BLaER1 treated with 17β-estradiol and CSF1 and Interleukin-3, amounts not matched to agents 10 nM and 100 nM (cell line): Measurements from ENCODE around the gene CALHM1.

Experiments
- H3K27ac ChIP-seq, 11 experiments: shearing (Covaris generic); formaldehyde crosslinking; 2 replicates each; pipeline ENCODE4 v1.8.1; 2022
- H3K27me3 ChIP-seq, 11 experiments: shearing (Covaris generic); formaldehyde crosslinking; 2 replicates each; pipeline ENCODE4 v1.8.1; 2022
- H3K36me3 ChIP-seq, 11 experiments: shearing (Covaris generic); formaldehyde crosslinking; 2 replicates each; pipeline ENCODE4 v1.8.1; 2022
- H3K4me1 ChIP-seq, 10 experiments: shearing (Covaris generic); formaldehyde crosslinking; 2 replicates each; pipeline ENCODE4 v1.8.1; 2022
- H3K4me2 ChIP-seq, 11 experiments: shearing (Covaris generic); formaldehyde crosslinking; 2 replicates each; pipeline ENCODE4 v1.8.1; 2022
- H3K4me3 ChIP-seq, 10 experiments: shearing (Covaris generic); formaldehyde crosslinking; 2 replicates each; pipeline ENCODE4 v1.8.1; 2022
- H3K9ac ChIP-seq, 11 experiments: shearing (Covaris generic); formaldehyde crosslinking; 2 replicates each; pipeline ENCODE4 v1.8.1; 2022
- H3K9me3 ChIP-seq, 11 experiments: shearing (Covaris generic); formaldehyde crosslinking; replicated peaks in 1 of 11; 2 replicates each; pipeline ENCODE4 v1.8.1; 2022
- H4K20me1 ChIP-seq, 11 experiments: shearing (Covaris generic); formaldehyde crosslinking; 2 replicates each; pipeline ENCODE4 v1.8.1; 2022
- Cebpa-rat ChIP-seq, 11 experiments: shearing (Covaris generic); IDR thresholded peaks; 2 replicates each; pipeline ENCODE4 v1.8.1; 2022

Gene CALHM1

DNA sequence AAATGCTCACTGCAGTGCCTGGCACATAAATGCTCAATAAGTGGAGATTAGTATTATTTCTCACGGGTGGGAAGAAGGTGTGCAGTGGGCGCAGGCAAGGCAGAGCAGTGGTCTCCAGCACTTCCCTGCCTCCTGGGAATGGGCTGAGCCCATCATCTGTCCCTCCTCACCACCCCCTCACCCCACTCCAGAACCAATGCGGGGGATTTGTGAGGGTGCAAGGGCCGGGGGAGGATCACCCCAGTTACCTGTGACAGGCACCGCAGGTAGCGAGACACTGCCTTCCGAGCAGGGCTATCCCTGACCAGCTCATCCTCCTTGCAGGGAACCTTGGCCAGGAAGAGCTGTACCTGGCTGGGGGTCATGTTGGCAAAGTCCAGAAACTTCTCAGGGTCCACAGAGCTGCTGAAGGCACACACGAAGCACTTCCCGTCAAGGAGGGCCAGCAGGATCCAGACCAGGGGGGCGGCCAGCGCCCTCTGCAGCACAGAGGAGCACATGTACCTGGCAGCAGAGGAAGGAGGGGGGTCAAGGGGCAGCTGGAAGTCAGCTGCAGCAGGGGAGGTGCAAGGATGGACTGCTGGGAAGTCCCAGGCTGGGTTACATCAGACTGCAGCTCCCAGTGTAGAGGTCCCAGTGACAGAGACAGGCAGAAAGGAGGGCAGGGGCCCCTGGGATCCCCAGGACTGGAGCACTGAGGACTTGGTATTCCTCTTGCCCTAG is 17.5 kb upstream of the CALHM1 start:
- H3K4me3 ChIP-seq = no peak overlapping the region
- H3K36me3 ChIP-seq = no peaks in the 10 kb centered on the region
- H3K4me2 ChIP-seq = peak overlapping the region in 4 of 11 experiments; percentile 21 to 33 (median 24); a peak in 5 of 22 replicates
- H3K9me3 ChIP-seq = no peaks in the 10 kb centered on the region
- no peaks in the 10 kb centered on the region for H3K27me3 ChIP-seq
- peak overlapping the region in 2 of 11 experiments; percentile 7 to 24; a peak in 1 of 22 replicates for H3K9ac ChIP-seq
- no peaks in the 10 kb centered on the region for H4K20me1 ChIP-seq
- peaks cover 44 to 78% (median 58%) of the 10 kb centered on the region in 10 experiments for H3K4me1 ChIP-seq
- TF ChIP-seq Cebpa-rat (IDR thresholded peaks at IDR 0.05) = no peak
- peak overlapping the region in 1 of 11 experiments; percentile 5; a peak in 1 of 22 replicates for H3K27ac ChIP-seq

DNA sequence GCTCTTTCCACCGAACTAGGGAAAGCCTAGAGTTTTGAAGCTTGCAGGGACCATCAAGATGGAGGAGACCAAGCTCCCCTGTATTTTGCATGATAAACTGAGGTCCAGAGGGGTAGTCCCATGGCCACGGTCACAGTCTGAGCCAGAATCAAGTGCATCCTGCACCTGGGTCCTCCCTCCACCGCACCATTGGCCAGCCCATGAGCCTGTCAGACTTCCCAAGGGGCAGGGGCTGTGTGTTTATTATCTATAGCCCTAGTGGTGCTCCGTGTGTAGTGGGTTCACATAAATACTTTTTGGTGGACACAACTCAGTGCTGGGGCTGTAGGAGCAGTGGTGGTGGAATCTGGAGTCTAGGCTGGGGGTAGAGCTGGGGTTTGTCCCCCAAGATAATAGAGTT is 16.7 kb upstream of the CALHM1 start:
- H3K27me3 ChIP-seq = no peaks in the 10 kb centered on the region
- H3K4me2 ChIP-seq = no peak overlapping the region
- no peak overlapping the region for H3K9ac ChIP-seq
- H3K4me3 ChIP-seq = no peak overlapping the region
- no peaks in the 10 kb centered on the region for H3K9me3 ChIP-seq
- H3K36me3 ChIP-seq = no peaks in the 10 kb centered on the region
- H3K27ac ChIP-seq = no peak overlapping the region
- no peaks in the 10 kb centered on the region for H4K20me1 ChIP-seq
- peaks cover 44 to 79% (median 59%) of the 10 kb centered on the region in 10 experiments for H3K4me1 ChIP-seq
- TF ChIP-seq Cebpa-rat (IDR thresholded peaks at IDR 0.05) = no peak

DNA sequence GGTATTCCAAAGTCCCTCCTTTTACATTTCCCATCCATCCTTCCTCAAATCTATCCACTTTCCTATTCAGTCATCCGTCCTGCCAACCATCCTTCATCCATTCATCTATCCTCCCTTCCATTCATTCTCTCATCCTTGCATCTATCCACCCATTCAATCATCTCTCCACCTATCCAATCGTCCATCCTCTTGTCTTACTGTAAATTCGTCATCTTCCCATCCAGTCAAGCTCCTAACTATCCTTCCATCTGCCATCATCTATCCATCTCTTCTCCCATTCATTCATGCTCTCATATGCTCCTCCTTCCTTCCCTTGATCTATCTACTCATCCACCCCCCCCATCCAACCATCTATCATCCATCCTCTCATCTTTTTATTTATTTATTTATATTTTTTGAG is 15.4 kb upstream of the CALHM1 start:
- H3K4me3 ChIP-seq = no peak overlapping the region
- no peak for TF ChIP-seq Cebpa-rat (IDR thresholded peaks at IDR 0.05)
- H3K4me2 ChIP-seq = no peak overlapping the region
- peaks cover 45 to 79% (median 60%) of the 10 kb centered on the region in 10 experiments for H3K4me1 ChIP-seq
- no peak overlapping the region for H3K9ac ChIP-seq
- H3K27me3 ChIP-seq = no peaks in the 10 kb centered on the region
- no peaks in the 10 kb centered on the region for H3K9me3 ChIP-seq
- no peak overlapping the region for H3K27ac ChIP-seq
- H3K36me3 ChIP-seq = no peaks in the 10 kb centered on the region
- no peaks in the 10 kb centered on the region for H4K20me1 ChIP-seq

DNA sequence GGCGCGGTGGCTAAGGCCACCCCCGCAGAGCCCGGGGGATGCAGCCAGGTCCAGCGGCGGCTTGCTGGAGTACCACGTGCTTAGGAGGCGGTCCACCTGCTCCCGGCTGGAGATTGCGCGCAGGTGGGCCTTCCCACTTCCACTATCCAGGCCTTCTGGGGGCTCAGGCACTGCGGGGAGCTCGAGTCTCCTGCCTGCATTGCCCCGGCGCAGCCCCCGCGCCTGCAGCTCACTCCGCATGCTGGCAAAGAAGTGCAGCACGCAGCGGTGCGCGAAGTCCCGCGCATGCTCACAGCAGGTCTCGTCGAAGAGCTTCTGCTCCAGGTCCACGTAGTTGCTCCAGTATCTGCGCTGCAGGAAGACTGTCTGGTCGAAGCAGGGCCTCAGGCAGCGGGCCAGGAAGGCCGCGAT is 14.6 kb upstream of the CALHM1 start:
- Histone ChIP-seq H3K27me3 (no peaks in the 10 kb centered on the region), H3K9me3 (no peaks in the 10 kb centered on the region), H3K27ac (peak overlapping the region in 9 of 11 experiments; percentile 79 to 92 (median 87); a peak in 17 of 22 replicates), H3K4me1 (peaks cover 50 to 79% (median 64%) of the 10 kb centered on the region in 10 experiments), H3K4me3 (no peak overlapping the region), H4K20me1 (no peaks in the 10 kb centered on the region), H3K9ac (peak overlapping the region in 3 of 11 experiments; percentile 35 to 79 (median 79); a peak in 1 of 22 replicates), H3K36me3 (no peaks in the 10 kb centered on the region), H3K4me2 (peak overlapping the region; percentile 72 to 98 (median 94); a peak in 19 of 22 replicates)
- TF ChIP-seq Cebpa-rat (IDR thresholded peaks at IDR 0.05) = no peak

DNA sequence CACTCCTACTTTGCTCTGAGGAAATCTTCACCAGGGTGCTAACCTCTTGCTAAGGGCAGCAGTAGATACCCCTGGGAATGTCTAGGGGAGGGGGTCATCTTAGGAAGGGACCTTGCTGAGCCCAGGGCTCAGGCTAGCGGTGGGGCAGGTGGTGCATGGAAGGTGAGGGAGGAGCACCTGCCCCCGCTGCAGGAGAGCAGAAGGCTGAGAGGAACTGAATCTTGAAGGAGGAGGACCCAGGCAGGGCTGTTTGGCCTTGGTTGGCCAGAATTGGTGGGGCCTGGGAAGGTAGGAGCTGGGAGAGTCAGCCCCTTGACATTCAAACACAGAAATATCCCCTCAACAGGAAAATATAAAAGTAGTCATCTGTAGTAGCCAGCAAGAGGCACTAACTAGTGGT is 13.3 kb upstream of the CALHM1 start:
- Histone ChIP-seq H3K9ac (peak overlapping the region; percentile 46 to 82 (median 77); a peak in 21 of 22 replicates), H3K36me3 (no peaks in the 10 kb centered on the region), H3K4me1 (peaks cover 63 to 88% (median 74%) of the 10 kb centered on the region in 10 experiments), H3K4me3 (peak overlapping the region in 9 of 10 experiments; percentile 17 to 59 (median 43); a peak in 14 of 20 replicates), H4K20me1 (no peaks in the 10 kb centered on the region), H3K27ac (peak overlapping the region; percentile 54 to 92 (median 87); a peak in 21 of 22 replicates), H3K9me3 (no peaks in the 10 kb centered on the region), H3K4me2 (peak overlapping the region; percentile 72 to 98 (median 94)), H3K27me3 (no peaks in the 10 kb centered on the region)
- TF ChIP-seq Cebpa-rat (IDR thresholded peaks at IDR 0.05) = no peak

DNA sequence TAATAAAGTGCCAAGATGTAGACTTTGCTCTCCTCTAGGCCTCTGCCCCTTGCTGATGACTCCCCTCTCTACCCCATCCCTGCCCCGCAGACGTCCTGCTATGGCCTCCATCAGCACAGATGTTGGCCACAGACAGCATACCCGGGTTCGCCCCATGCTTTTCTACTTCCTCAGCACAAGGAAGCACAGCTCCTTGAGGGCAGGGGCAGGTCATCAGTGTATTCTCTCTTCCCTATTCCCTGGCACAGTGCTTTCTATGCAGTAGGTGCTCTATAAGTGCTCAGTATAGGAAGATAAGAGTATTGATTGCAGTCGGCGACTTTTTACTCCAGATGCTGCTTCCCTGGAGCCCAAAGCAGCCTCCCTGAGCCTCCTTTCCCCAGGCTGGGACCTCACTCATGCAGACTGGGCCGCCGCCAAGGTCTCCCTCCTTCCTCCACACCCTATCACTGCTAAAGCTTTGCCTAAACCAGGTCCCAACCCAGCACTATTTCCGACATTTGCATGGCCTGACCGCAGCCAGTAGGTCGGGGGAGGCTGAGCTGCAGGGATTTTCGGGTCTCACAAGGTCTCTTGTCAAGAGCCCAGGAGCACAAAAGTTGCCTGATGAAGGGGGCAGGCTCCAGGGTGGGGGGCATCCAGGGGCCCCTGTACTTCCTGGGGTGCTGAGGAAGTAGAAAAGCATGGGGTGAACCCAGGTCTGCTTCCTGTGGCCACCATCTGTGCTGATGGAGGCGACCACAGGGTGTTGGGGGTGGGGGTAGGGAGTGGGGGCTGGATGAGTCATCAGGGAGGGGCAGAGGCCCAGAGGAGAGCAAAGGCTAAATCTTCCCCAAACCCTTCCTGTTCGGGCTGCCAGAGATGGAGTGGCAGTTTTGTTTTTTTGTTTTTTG is 12.3 kb upstream of the CALHM1 start:
- H3K9me3 ChIP-seq = no peaks in the 10 kb centered on the region
- H3K27me3 ChIP-seq = no peaks in the 10 kb centered on the region
- no peak for TF ChIP-seq Cebpa-rat (IDR thresholded peaks at IDR 0.05)
- peak overlapping the region; percentile 46 to 82 (median 77); a peak in 21 of 22 replicates for H3K9ac ChIP-seq
- H3K4me3 ChIP-seq = peak overlapping the region in 9 of 10 experiments; percentile 17 to 59 (median 43); a peak in 12 of 20 replicates
- peak overlapping the region; percentile 54 to 92 (median 87); a peak in 21 of 22 replicates for H3K27ac ChIP-seq
- H4K20me1 ChIP-seq = no peaks in the 10 kb centered on the region
- H3K4me2 ChIP-seq = peak overlapping the region; percentile 72 to 98 (median 94)
- peaks cover 72 to 88% (median 76%) of the 10 kb centered on the region in 10 experiments for H3K4me1 ChIP-seq
- no peaks in the 10 kb centered on the region for H3K36me3 ChIP-seq

DNA sequence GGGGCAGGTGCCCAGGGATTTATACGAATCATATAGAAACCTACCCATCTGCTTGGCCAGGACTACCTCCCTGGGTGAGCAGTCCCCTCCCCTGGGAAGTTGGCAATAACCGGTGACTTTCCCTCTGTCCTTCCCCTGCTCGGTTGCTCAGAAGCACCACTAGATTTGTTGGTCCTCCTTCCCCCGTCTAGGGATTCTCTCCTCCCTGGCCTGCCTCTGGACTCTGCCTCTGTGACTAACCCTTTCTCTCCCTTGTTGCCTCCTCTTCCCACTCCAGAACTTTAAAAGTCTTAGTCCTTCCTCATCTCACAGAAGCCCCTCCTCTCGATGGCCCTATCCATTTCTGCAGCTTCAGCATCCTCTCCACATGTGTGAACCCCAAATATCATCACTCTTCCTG is 10.5 kb upstream of the CALHM1 start:
- Histone ChIP-seq H3K4me3 (no peak overlapping the region), H3K36me3 (no peaks in the 10 kb centered on the region), H3K4me2 (peak overlapping the region; percentile 72 to 98 (median 94)), H3K9ac (no peak overlapping the region), H3K27ac (peak overlapping the region in 6 of 11 experiments; percentile 29 to 92 (median 90); a peak in 9 of 22 replicates), H3K27me3 (no peaks in the 10 kb centered on the region), H4K20me1 (no peaks in the 10 kb centered on the region), H3K9me3 (no peaks in the 10 kb centered on the region), H3K4me1 (peaks cover 84 to 92% (median 90%) of the 10 kb centered on the region in 10 experiments)
- no peak for TF ChIP-seq Cebpa-rat (IDR thresholded peaks at IDR 0.05)

DNA sequence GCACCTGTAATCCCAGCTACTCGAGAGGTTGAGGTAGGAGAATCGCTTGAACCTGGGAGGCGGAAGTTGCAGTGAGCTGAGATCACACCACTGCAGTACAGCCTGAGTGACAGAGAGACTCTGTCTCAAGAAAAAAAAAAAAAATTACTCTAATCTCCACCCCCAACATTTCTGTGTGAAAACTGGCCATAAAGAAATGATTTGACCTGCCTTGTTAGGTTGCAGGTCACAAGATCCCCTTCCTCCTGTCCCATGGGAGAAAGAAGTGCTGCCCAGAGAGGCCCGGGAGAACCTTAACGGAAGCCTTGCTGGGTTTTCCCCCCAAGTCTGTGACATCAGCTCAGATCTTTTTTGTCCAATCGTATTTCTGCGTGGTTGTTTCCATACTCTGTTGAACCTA is 8.7 kb upstream of the CALHM1 start:
- H3K4me1 ChIP-seq = peaks cover 74 to 85% (median 81%) of the 10 kb centered on the region in 10 experiments
- H4K20me1 ChIP-seq = no peaks in the 10 kb centered on the region
- H3K4me2 ChIP-seq = peak overlapping the region; percentile 72 to 98 (median 94)
- H3K36me3 ChIP-seq = no peaks in the 10 kb centered on the region
- no peaks in the 10 kb centered on the region for H3K9me3 ChIP-seq
- peak overlapping the region in 9 of 11 experiments; percentile 18 to 59 (median 53); a peak in 16 of 22 replicates for H3K27ac ChIP-seq
- no peak overlapping the region for H3K4me3 ChIP-seq
- H3K27me3 ChIP-seq = no peaks in the 10 kb centered on the region
- TF ChIP-seq Cebpa-rat (IDR thresholded peaks at IDR 0.05) = no peak
- H3K9ac ChIP-seq = peak overlapping the region in 6 of 11 experiments; percentile 1 to 57 (median 38); a peak in 9 of 22 replicates
